Measurements from ENCODE around the gene EPPIN. TPM values are rescaled to one million over a fixed set of nuclear protein-coding genes. Genes with fewer than 3 reads are reported as not detected.

The EPPIN gene
- total RNA-seq, 1 donor from 2014 or later, result not detected

Other genes with a start within 250 kb of the EPPIN start
- gene RBPJL, start 240.6 kb downstream of the EPPIN start, total RNA-seq, result 0.23 TPM
- not detected for gene MATN4, start 239.1 kb downstream of the EPPIN start, total RNA-seq
- 89.3 TPM for gene SDC4, start 199.0 kb downstream of the EPPIN start, total RNA-seq
- gene SYS1, start 184.2 kb downstream of the EPPIN start, total RNA-seq, result 16.9 TPM
- gene TP53TG5, start 169.1 kb downstream of the EPPIN start, total RNA-seq, result not detected
- gene DBNDD2, start 139.1 kb downstream of the EPPIN start, total RNA-seq, result 2.9 TPM
- gene PIGT, start 131.3 kb downstream of the EPPIN start, total RNA-seq, result 36.0 TPM
- gene WFDC2, start 77.6 kb downstream of the EPPIN start, total RNA-seq, result 3.7 TPM
- not detected for gene SPINT3, start 31.8 kb downstream of the EPPIN start, total RNA-seq
- gene WFDC6, start 7.9 kb downstream of the EPPIN start, total RNA-seq, result not detected
- gene WFDC8, start 31.9 kb upstream of the EPPIN start, total RNA-seq, result not detected
- not detected for gene WFDC10A, start 82.3 kb upstream of the EPPIN start, total RNA-seq
- gene WFDC9, start 83.9 kb upstream of the EPPIN start, total RNA-seq, result not detected
- not detected for gene WFDC11, start 122.8 kb upstream of the EPPIN start, total RNA-seq
- not detected for gene WFDC13, start 154.6 kb upstream of the EPPIN start, total RNA-seq
- gene WFDC10B, start 157.6 kb upstream of the EPPIN start, total RNA-seq, result not detected
- gene SPINT4, start 174.9 kb upstream of the EPPIN start, total RNA-seq, result not detected
- gene WFDC3, start 244.5 kb upstream of the EPPIN start, total RNA-seq, result not detected
- gene DNTTIP1, start 244.6 kb upstream of the EPPIN start, total RNA-seq, result 10.3 TPM